IMR-90 (cell line): ENCODE measurements around the gene PRKD1. TPM values are rescaled to one million over a fixed set of nuclear protein-coding genes. Genes with fewer than 3 reads are reported as not detected.

Source experiments
- ATAC-seq: fragments of 200-7000 bp; cut with Tn5 transposase; 2 replicates; pipeline ENCODE4 v1.9.1; 2020; ENCODE audit warnings: low read depth, mild to moderate bottlenecking, moderate library complexity
- BruUV-seq: library from RNA; stranded (reverse); fragments of 400-500 nt; replicated peaks from 2 replicates; lab custom pipeline; 2021; lab: Mats Ljungman, UMichigan
- CTCF ChIA-PET: fragments of 300-600 bp; formaldehyde crosslinking; extraction: SDS; loops from one replicate; lab custom pipeline; 2021; ENCODE audit warnings: antibody characterized with exemption; lab: Yijun Ruan, JAX
- POLR2A ChIA-PET: fragments of 300-600 bp; sonication (Branson Sonifier 250); formaldehyde crosslinking; loops from one replicate; lab custom pipeline; 2022; ENCODE audit warnings: antibody characterized with exemption; ENCODE audit not compliant: unreplicated experiment; lab: Charles Lee
- DNase-seq: peaks from one replicate; pipeline ENCODE4 v3.0.0; 2013
- H2AFZ ChIP-seq: replicated peaks from 2 replicates; pipeline ENCODE3; 2013; ENCODE audit warnings: low read length, mild to moderate bottlenecking; ENCODE audit not compliant: poor library complexity
- H2AK5ac ChIP-seq: 2 replicates; pipeline ENCODE4 v1.6.1; 2013; ENCODE audit warnings: low read depth, low read length, inconsistent platforms
- H2AK9ac ChIP-seq: replicated peaks from 2 replicates; pipeline ENCODE3; 2013; ENCODE audit warnings: mild to moderate bottlenecking, low read depth, low read length, moderate library complexity; ENCODE audit not compliant: poor library complexity
- H2BK120ac ChIP-seq: 2 replicates; pipeline ENCODE4 v1.6.1; 2013; ENCODE audit warnings: low read depth, low read length, inconsistent platforms
- H2BK15ac ChIP-seq: 3 replicates; pipeline ENCODE4 v1.6.1; 2013; ENCODE audit warnings: low read depth, low read length, inconsistent platforms
- H2BK20ac ChIP-seq: 2 replicates; pipeline ENCODE4 v1.6.1; 2013; ENCODE audit warnings: low read depth, mild to moderate bottlenecking, inconsistent platforms, low read length, moderate library complexity
- H2BK5ac ChIP-seq: 2 replicates; pipeline ENCODE4 v1.6.1; 2013; ENCODE audit warnings: mild to moderate bottlenecking, low read depth, low read length, inconsistent platforms; ENCODE audit not compliant: poor library complexity, severe bottlenecking
- H3K14ac ChIP-seq: replicated peaks from 2 replicates; pipeline ENCODE4 v1.6.1; 2013; ENCODE audit warnings: low read depth, low read length, inconsistent platforms
- H3K18ac ChIP-seq: 2 replicates; pipeline ENCODE4 v1.6.1; 2013; ENCODE audit warnings: low read depth, low read length, control low read depth
- H3K23ac ChIP-seq: 2 replicates; pipeline ENCODE4 v1.6.1; 2013; ENCODE audit warnings: low read depth, low read length, inconsistent platforms
- H3K27ac ChIP-seq: 2 replicates; pipeline ENCODE4 v1.5.1; 2013; ENCODE audit warnings: mild to moderate bottlenecking, control low read depth, low read length; ENCODE audit not compliant: insufficient read depth
- H3K27me3 ChIP-seq: 2 replicates; pipeline ENCODE4 v1.6.1; 2013; ENCODE audit warnings: low read length; ENCODE audit not compliant: control insufficient read depth, insufficient read depth
- H3K36me3 ChIP-seq: 2 replicates; pipeline ENCODE4 v1.6.1; 2013; ENCODE audit warnings: low read length, mixed read lengths; ENCODE audit not compliant: control insufficient read depth, insufficient read depth
- H3K4ac ChIP-seq: 2 replicates; pipeline ENCODE4 v1.6.1; 2013; ENCODE audit warnings: low read depth, low read length, inconsistent platforms
- H3K4me1 ChIP-seq: 2 replicates; pipeline ENCODE4 v1.6.1; 2013; ENCODE audit warnings: low read length, mixed read lengths; ENCODE audit not compliant: control insufficient read depth, insufficient read depth
- H3K4me2 ChIP-seq: 2 replicates; pipeline ENCODE4 v1.6.1; 2013; ENCODE audit warnings: low read depth, mild to moderate bottlenecking, control low read depth, low read length, moderate library complexity
- H3K4me3 ChIP-seq: 2 replicates; pipeline ENCODE4 v1.5.1; 2013; ENCODE audit warnings: low read depth, mild to moderate bottlenecking, control low read depth, low read length, moderate library complexity; ENCODE audit not compliant: insufficient read depth
- H3K56ac ChIP-seq: 2 replicates; pipeline ENCODE4 v1.6.1; 2013; ENCODE audit warnings: low read length, inconsistent platforms; ENCODE audit not compliant: insufficient read depth; ENCODE audit errors: extremely low read depth
- H3K79me1 ChIP-seq, 2 experiments: 2 replicates each; pipeline ENCODE4 v1.6.1; 2013; ENCODE audit warnings: low read length in 2 of 2, inconsistent platforms in 1 of 2, low read depth in 1 of 2
- H3K9ac ChIP-seq: 2 replicates; pipeline ENCODE4 v1.6.1; 2013; ENCODE audit warnings: low read depth, low read length, control low read depth
- H3K9me1 ChIP-seq: 2 replicates; pipeline ENCODE4 v1.6.1; 2013; ENCODE audit warnings: low read length, inconsistent platforms; ENCODE audit not compliant: insufficient read depth
- H3K9me3 ChIP-seq: 2 replicates; pipeline ENCODE4 v1.6.1; 2013; ENCODE audit warnings: low read length; ENCODE audit not compliant: control insufficient read depth, insufficient read depth
- H4K20me1 ChIP-seq: 2 replicates; pipeline ENCODE4 v1.6.1; 2013; ENCODE audit warnings: low read length, inconsistent platforms; ENCODE audit not compliant: insufficient read depth
- H4K5ac ChIP-seq: 2 replicates; pipeline ENCODE4 v1.6.1; 2013; ENCODE audit warnings: mild to moderate bottlenecking, low read depth, low read length, control low read depth
- H4K8ac ChIP-seq, 2 experiments: 2 replicates each; pipeline ENCODE4 v1.6.1; 2013; ENCODE audit warnings: low read depth in 2 of 2, low read length in 2 of 2, control low read depth in 1 of 2, inconsistent platforms in 1 of 2
- H4K91ac ChIP-seq: 2 replicates; pipeline ENCODE4 v1.6.1; 2013; ENCODE audit warnings: low read depth, low read length, inconsistent platforms; ENCODE audit not compliant: insufficient read depth
- BHLHE40 ChIP-seq: fragments of 150-350 bp; IDR thresholded peaks from 2 replicates; pipeline ENCODE4 v1.6.1; 2016; ENCODE audit warnings: mild to moderate bottlenecking, low read depth, low read length
- CEBPB ChIP-seq: IDR thresholded peaks from 2 replicates; pipeline ENCODE4 v1.6.1; 2012; ENCODE audit warnings: low read depth, low read length, improper control_type of control experiment
- CHD1 ChIP-seq: IDR thresholded peaks from 2 replicates; pipeline ENCODE4 v1.6.1; 2012; ENCODE audit warnings: low read depth, low read length, improper control_type of control experiment
- FOS ChIP-seq: fragments of 150-350 bp; IDR thresholded peaks from 2 replicates; pipeline ENCODE4 v1.6.1; 2016; ENCODE audit warnings: low read depth, low read length
- MAFK ChIP-seq: IDR thresholded peaks from 2 replicates; pipeline ENCODE4 v1.6.1; 2012; ENCODE audit warnings: low read depth, low read length, improper control_type of control experiment
- MAZ ChIP-seq: IDR thresholded peaks from 2 replicates; pipeline ENCODE4 v1.6.1; 2012; ENCODE audit warnings: low read depth, mild to moderate bottlenecking, low read length, improper control_type of control experiment, moderate library complexity, borderline replicate concordance
- MXI1 ChIP-seq: IDR thresholded peaks from 2 replicates; pipeline ENCODE4 v1.6.1; 2012; ENCODE audit warnings: low read depth, mild to moderate bottlenecking, low read length, moderate library complexity, borderline replicate concordance
- NFE2L2 ChIP-seq: fragments of 150-350 bp; IDR thresholded peaks from 2 replicates; pipeline ENCODE4 v1.6.1; 2016; ENCODE audit warnings: low read depth, mild to moderate bottlenecking, low read length
- POLR2A ChIP-seq: IDR thresholded peaks from 2 replicates; pipeline ENCODE4 v1.6.1; 2012; ENCODE audit warnings: mild to moderate bottlenecking, low read depth, low read length
- RAD21 ChIP-seq: IDR thresholded peaks from 2 replicates; pipeline ENCODE4 v1.6.1; 2012; ENCODE audit warnings: low read length, improper control_type of control experiment
- RFX5 ChIP-seq: IDR thresholded peaks from 2 replicates; pipeline ENCODE4 v1.8.0; 2012; ENCODE audit warnings: low read depth, mild to moderate bottlenecking, low read length, moderate library complexity
- SMC3 ChIP-seq: fragments of 150-350 bp; IDR thresholded peaks from 2 replicates; pipeline ENCODE4 v1.6.1; 2016; ENCODE audit warnings: low read depth, mild to moderate bottlenecking, antibody characterized with exemption, low read length, moderate library complexity
- WGBS, 2 experiments: methylation state at CpG; one replicate each; pipeline versions ENCODE4 v1.1.5 to v1.1.7; 2013; ENCODE audit warnings: missing lambda C conversion rate in 2 of 2; ENCODE audit not compliant: insufficient read length in 1 of 2; ENCODE audit errors: extremely low coverage in 2 of 2; 5-methylcytosine and 5-hydroxymethylcytosine counted together
- dilution Hi-C: fragments of 300-500 bp; cut with HindIII; formaldehyde crosslinking; loops from one replicate; pipeline ENCODE4 v1.14.3; 2018; ENCODE audit warnings: low sequenced_read_pairs; ENCODE audit not compliant: unreplicated experiment
- in situ Hi-C: fragments of 300-500 bp; cut with MboI; formaldehyde crosslinking; loops from 3 replicates; pipeline ENCODE4 v1.14.3; 2019; ENCODE audit warnings: low sequenced_read_pairs, inconsistent platforms, mixed read lengths
- intact Hi-C: fragments of 100-400 bp; cut with micrococcal nuclease; formaldehyde crosslinking; loops from 2 replicates; pipeline ENCODE4 v1.10.0; 2022
- polyA plus RNA-seq, 3 experiments: library from polyadenylated mRNA; depleted of rRNA; stranded (reverse); fragments of >200 nt; gene quantifications; 2 replicates each; pipeline ENCODE4 v1.2.3, GENCODE V29; 2012; ENCODE audit warnings: low replicate concordance in 1 of 3
- total RNA-seq: library from RNA; depleted of rRNA; stranded (reverse); fragments of >200 nt; gene quantifications from 2 replicates; pipeline ENCODE4 v1.2.3, GENCODE V29; 2012
- TF ChIP-seq, protein P1 (sequence below): fragments of 150-350 bp; IDR thresholded peaks from 2 replicates; pipeline ENCODE4 v1.6.1; 2017; ENCODE audit warnings: mild to moderate bottlenecking, antibody characterized with exemption, low read length, low read depth
- TF ChIP-seq, protein P2 (sequence below): conservative IDR thresholded peaks from 2 replicates; pipeline ENCODE4 v1.5.1; 2012; ENCODE audit warnings: mild to moderate bottlenecking, low read depth, low read length, improper control_type of control experiment
- TF ChIP-seq, protein P3 (sequence below): fragments of 150-350 bp; IDR thresholded peaks from 2 replicates; pipeline ENCODE4 v1.6.1; 2016; ENCODE audit warnings: low read depth, mild to moderate bottlenecking, low read length, moderate library complexity, borderline replicate concordance

The PRKD1 gene
- total and polyA plus RNA-seq, 2 of the 4 experiments (the other 2 are of a cell fraction): 12.9 to 14.2 TPM

DNA sequence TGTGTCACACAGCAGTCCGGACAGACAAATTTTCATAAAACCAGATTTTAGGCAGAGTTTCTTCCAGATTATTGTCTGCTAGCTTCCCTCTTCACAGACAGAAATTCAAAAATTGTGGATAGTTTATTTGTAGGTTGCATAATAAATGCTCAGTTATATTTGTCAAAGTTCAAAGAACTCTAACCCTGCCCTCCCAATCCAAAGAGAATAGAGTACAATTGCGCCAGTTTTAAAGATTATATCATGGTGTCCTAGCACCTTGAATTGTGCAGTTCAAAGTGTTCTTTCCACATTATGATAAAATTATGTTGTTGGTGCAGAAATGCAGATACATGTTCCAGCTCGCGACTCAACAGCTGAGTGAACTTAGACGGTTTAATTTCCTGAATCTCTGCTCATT, 263.1 kb downstream of the PRKD1 start:
- intact Hi-C loops: no loop called here
- TF ChIP-seq SMC3 (no peak), RFX5 (no peak), CEBPB (no peak), CHD1 (no peak), MXI1 (no peak), BHLHE40 (no peak), NFE2L2 (no peak), MAFK (no peak), RAD21 (no peak), MAZ (no peak), FOS (no peak), POLR2A (no peak)
- TF ChIP-seq, protein P1, sequence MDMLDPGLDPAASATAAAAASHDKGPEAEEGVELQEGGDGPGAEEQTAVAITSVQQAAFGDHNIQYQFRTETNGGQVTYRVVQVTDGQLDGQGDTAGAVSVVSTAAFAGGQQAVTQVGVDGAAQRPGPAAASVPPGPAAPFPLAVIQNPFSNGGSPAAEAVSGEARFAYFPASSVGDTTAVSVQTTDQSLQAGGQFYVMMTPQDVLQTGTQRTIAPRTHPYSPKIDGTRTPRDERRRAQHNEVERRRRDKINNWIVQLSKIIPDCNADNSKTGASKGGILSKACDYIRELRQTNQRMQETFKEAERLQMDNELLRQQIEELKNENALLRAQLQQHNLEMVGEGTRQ: no peak
- TF ChIP-seq, protein P2, sequence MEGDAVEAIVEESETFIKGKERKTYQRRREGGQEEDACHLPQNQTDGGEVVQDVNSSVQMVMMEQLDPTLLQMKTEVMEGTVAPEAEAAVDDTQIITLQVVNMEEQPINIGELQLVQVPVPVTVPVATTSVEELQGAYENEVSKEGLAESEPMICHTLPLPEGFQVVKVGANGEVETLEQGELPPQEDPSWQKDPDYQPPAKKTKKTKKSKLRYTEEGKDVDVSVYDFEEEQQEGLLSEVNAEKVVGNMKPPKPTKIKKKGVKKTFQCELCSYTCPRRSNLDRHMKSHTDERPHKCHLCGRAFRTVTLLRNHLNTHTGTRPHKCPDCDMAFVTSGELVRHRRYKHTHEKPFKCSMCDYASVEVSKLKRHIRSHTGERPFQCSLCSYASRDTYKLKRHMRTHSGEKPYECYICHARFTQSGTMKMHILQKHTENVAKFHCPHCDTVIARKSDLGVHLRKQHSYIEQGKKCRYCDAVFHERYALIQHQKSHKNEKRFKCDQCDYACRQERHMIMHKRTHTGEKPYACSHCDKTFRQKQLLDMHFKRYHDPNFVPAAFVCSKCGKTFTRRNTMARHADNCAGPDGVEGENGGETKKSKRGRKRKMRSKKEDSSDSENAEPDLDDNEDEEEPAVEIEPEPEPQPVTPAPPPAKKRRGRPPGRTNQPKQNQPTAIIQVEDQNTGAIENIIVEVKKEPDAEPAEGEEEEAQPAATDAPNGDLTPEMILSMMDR: no peak
- TF ChIP-seq, protein P3, sequence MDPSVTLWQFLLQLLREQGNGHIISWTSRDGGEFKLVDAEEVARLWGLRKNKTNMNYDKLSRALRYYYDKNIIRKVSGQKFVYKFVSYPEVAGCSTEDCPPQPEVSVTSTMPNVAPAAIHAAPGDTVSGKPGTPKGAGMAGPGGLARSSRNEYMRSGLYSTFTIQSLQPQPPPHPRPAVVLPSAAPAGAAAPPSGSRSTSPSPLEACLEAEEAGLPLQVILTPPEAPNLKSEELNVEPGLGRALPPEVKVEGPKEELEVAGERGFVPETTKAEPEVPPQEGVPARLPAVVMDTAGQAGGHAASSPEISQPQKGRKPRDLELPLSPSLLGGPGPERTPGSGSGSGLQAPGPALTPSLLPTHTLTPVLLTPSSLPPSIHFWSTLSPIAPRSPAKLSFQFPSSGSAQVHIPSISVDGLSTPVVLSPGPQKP: no peak

More for the DNA sequence above, 263.1 kb downstream of the PRKD1 start:
- H2AK9ac ChIP-seq: no peak overlapping the region
- no peak overlapping the region for H4K5ac ChIP-seq
- no peak overlapping the region for H2BK20ac ChIP-seq
- H2AFZ ChIP-seq: no peak overlapping the region
- no peak overlapping the region for H3K9ac ChIP-seq
- H3K4me1 ChIP-seq: peaks cover 3% of the 10 kb centered on the region; the same call in 1 of the 2 replicates
- dilution Hi-C loops (no loop called here), in situ Hi-C loops (no loop called here)
- POLR2A ChIA-PET: no interaction called here
- H2BK120ac ChIP-seq: no peak overlapping the region
- no peak overlapping the region for H4K8ac ChIP-seq
- no peaks in the 10 kb centered on the region for H3K79me1 ChIP-seq
- ATAC-seq (no peak), DNase-seq (no peak)
- no peak overlapping the region for H3K4ac ChIP-seq
- no peaks in the 10 kb centered on the region for H3K9me3 ChIP-seq
- H3K27ac ChIP-seq: no peak overlapping the region
- H3K4me2 ChIP-seq: no peak overlapping the region
- H3K4me3 ChIP-seq: no peak overlapping the region
- no peaks in the 10 kb centered on the region; the same call in 1 of the 2 replicates for H3K9me1 ChIP-seq
- no peak overlapping the region for H2BK15ac ChIP-seq
- no peak overlapping the region for H3K14ac ChIP-seq
- H2AK5ac ChIP-seq: no peak overlapping the region
- no TSS peak for BruUV-seq
- no CpG with 5 or more reads among the region's 5 CpGs for WGBS, 2 experiments
- no peaks in the 10 kb centered on the region for H3K27me3 ChIP-seq
- no peak overlapping the region for H3K18ac ChIP-seq
- H4K91ac ChIP-seq: no peak overlapping the region
- H2BK5ac ChIP-seq: no peak overlapping the region
- CTCF ChIA-PET: interaction anchor here (1.2 kb wide), 1 partner anchor 17 kb away, joined by 3 read pairs; no protein-coding TSS in a partner anchor
- H3K23ac ChIP-seq: no peak overlapping the region
- peaks cover 3% of the 10 kb centered on the region; the same call in 1 of the 2 replicates for H3K36me3 ChIP-seq
- H3K56ac ChIP-seq: no peak overlapping the region
- no peaks in the 10 kb centered on the region for H4K20me1 ChIP-seq
